Measurements from ENCODE around the gene MRPL9. TPM values are rescaled to one million over a fixed set of nuclear protein-coding genes. Genes with fewer than 3 reads are reported as not detected.

MRPL9 gene
- total RNA-seq, 1 experiment from 2014 or later = 122 TPM

GRCh38 chr1:151713874-151714273 lies 49.4 kb downstream of the MRPL9 start:
- DNase-seq = no peak
- Mint-ChIP-seq H3K36me3 (ENCODE audit: insufficient read depth, unreplicated experiment) (no peaks in the 10 kb centered on the region), H3K4me1 (ENCODE audit: low read depth, unreplicated experiment) (peaks cover 28% of the 10 kb centered on the region), H3K27ac (ENCODE audit: unreplicated experiment) (no peak overlapping the region), H3K9me3 (ENCODE audit: unreplicated experiment) (no peaks in the 10 kb centered on the region), H3K4me3 (ENCODE audit: unreplicated experiment) (no peak overlapping the region), H3K27me3 (ENCODE audit: insufficient read depth, unreplicated experiment) (peaks cover 3% of the 10 kb centered on the region)
- H3K27me3 ChIP-seq (replicated peaks; ENCODE audit: control insufficient read depth, insufficient read depth, low read length) = no peaks in the 10 kb centered on the region
- ChIA-PET POLR2A (no interaction called here), CTCF (interaction anchor here (0.9 to 1.4 kb wide), 3 partner anchors 10 to 21 kb away, joined by 3 to 7 read pairs (median 4); no protein-coding TSS in a partner anchor)
- H3K4me1 ChIP-seq = peaks cover 19% of the 10 kb centered on the region
- TF ChIP-seq, protein P1, sequence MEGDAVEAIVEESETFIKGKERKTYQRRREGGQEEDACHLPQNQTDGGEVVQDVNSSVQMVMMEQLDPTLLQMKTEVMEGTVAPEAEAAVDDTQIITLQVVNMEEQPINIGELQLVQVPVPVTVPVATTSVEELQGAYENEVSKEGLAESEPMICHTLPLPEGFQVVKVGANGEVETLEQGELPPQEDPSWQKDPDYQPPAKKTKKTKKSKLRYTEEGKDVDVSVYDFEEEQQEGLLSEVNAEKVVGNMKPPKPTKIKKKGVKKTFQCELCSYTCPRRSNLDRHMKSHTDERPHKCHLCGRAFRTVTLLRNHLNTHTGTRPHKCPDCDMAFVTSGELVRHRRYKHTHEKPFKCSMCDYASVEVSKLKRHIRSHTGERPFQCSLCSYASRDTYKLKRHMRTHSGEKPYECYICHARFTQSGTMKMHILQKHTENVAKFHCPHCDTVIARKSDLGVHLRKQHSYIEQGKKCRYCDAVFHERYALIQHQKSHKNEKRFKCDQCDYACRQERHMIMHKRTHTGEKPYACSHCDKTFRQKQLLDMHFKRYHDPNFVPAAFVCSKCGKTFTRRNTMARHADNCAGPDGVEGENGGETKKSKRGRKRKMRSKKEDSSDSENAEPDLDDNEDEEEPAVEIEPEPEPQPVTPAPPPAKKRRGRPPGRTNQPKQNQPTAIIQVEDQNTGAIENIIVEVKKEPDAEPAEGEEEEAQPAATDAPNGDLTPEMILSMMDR (IDR thresholded peaks at IDR 0.05; ENCODE audit: insufficient read depth in 1 of 2, low read depth in 1 of 2, low read length in 1 of 2, severe bottlenecking in 1 of 2, unreplicated experiment in 1 of 2) = no peak
- no peaks in the 10 kb centered on the region for H3K36me3 ChIP-seq (ENCODE audit: control insufficient read depth, insufficient read depth, low read length)
- intact Hi-C loops (cut with micrococcal nuclease; ENCODE audit: unreplicated experiment) = no loop called here
- no TSS peak for BruUV-seq (replicated peaks)
- no peaks in the 10 kb centered on the region for H3K9me3 ChIP-seq
- H3K4me3 ChIP-seq (ENCODE audit: low read depth, low read length) = no peak overlapping the region

DNA sequence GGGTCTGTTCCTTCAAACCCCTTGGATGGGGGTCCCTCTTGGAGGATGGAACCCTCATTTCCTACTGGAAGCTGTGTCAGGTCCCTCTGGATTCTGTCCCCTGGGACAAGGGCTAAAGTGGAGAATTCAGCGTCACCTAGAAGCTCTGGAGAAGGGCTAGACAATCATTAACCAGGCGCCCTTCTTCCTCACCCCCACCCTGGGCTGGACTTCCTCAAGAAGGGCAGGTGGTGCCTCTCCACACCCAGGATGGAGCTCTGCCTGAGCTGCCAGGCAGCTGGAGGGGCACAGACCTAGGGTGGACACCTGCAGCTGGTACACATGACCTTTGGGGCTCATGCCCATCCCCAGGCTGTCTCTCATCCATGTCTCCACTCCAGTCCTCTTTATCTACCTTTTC lies 50.3 kb downstream of the MRPL9 start:
- Histone ChIP-seq H3K36me3 (ENCODE audit: control insufficient read depth, insufficient read depth, low read length) (no peaks in the 10 kb centered on the region), H3K4me1 (peaks cover 19% of the 10 kb centered on the region), H3K4me3 (ENCODE audit: low read depth, low read length) (no peak overlapping the region), H3K27me3 (replicated peaks; ENCODE audit: control insufficient read depth, insufficient read depth, low read length) (no peaks in the 10 kb centered on the region), H3K9me3 (no peaks in the 10 kb centered on the region)
- H3K27me3 Mint-ChIP-seq (ENCODE audit: insufficient read depth, unreplicated experiment) = peaks cover 3% of the 10 kb centered on the region
- intact Hi-C loops (cut with micrococcal nuclease; ENCODE audit: unreplicated experiment) = no loop called here
- H3K27ac Mint-ChIP-seq (ENCODE audit: unreplicated experiment) = no peak overlapping the region
- H3K9me3 Mint-ChIP-seq (ENCODE audit: unreplicated experiment) = no peaks in the 10 kb centered on the region
- peak; percentile 72 to 79 for DNase-seq
- H3K36me3 Mint-ChIP-seq (ENCODE audit: insufficient read depth, unreplicated experiment) = no peaks in the 10 kb centered on the region
- peaks cover 26% of the 10 kb centered on the region for H3K4me1 Mint-ChIP-seq (ENCODE audit: low read depth, unreplicated experiment)
- ChIA-PET POLR2A (no interaction called here), CTCF (interaction anchor here (0.9 to 1.4 kb wide), 3 partner anchors 11 to 22 kb away, joined by 3 to 7 read pairs (median 4); no protein-coding TSS in a partner anchor)
- no TSS peak for BruUV-seq (replicated peaks)
- TF ChIP-seq, protein P1 (IDR thresholded peaks at IDR 0.05; ENCODE audit: insufficient read depth in 1 of 2, low read depth in 1 of 2, low read length in 1 of 2, severe bottlenecking in 1 of 2, unreplicated experiment in 1 of 2) = no peak
- H3K4me3 Mint-ChIP-seq (ENCODE audit: unreplicated experiment) = no peak overlapping the region

DNA sequence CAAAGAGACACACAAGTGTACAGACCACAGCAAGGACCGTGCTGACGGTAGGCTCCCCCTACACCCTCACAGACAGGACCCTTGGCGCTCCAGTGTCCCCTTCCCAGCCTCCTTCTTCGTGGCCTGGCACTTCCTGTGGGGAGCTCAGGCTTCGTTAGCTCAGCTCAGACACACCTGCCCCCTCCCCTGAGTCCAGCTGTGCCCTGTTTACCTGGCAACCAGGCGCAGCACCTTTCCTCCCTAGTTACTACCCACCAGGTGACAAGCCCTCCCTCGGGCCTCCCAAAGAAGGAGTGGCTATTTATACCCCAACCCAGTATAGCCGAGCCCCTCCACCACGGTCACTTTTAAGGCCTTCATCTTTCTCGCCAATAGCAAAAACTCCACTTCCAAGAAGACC lies 51.3 kb downstream of the MRPL9 start:
- Mint-ChIP-seq H3K4me3 (ENCODE audit: unreplicated experiment) (no peak overlapping the region), H3K9me3 (ENCODE audit: unreplicated experiment) (no peaks in the 10 kb centered on the region), H3K36me3 (ENCODE audit: insufficient read depth, unreplicated experiment) (no peaks in the 10 kb centered on the region), H3K4me1 (ENCODE audit: low read depth, unreplicated experiment) (peaks cover 16% of the 10 kb centered on the region), H3K27me3 (ENCODE audit: insufficient read depth, unreplicated experiment) (peaks cover under 1% of the 10 kb centered on the region), H3K27ac (ENCODE audit: unreplicated experiment) (no peak overlapping the region)
- Histone ChIP-seq H3K9me3 (no peaks in the 10 kb centered on the region), H3K27me3 (replicated peaks; ENCODE audit: control insufficient read depth, insufficient read depth, low read length) (no peaks in the 10 kb centered on the region), H3K4me1 (peaks cover 19% of the 10 kb centered on the region), H3K4me3 (ENCODE audit: low read depth, low read length) (no peak overlapping the region), H3K36me3 (ENCODE audit: control insufficient read depth, insufficient read depth, low read length) (no peaks in the 10 kb centered on the region)
- ChIA-PET CTCF (no interaction called here), POLR2A (no interaction called here)
- intact Hi-C loops (cut with micrococcal nuclease; ENCODE audit: unreplicated experiment) = no loop called here
- DNase-seq = no peak
- TF ChIP-seq, protein P1 (IDR thresholded peaks at IDR 0.05; ENCODE audit: insufficient read depth in 1 of 2, low read depth in 1 of 2, low read length in 1 of 2, severe bottlenecking in 1 of 2, unreplicated experiment in 1 of 2) = no peak
- no TSS peak for BruUV-seq (replicated peaks)

Measured in Caco-2 (cell line).